Keratinocyte (primary cell): ENCODE data around the gene LPIN1. TPM values are rescaled to one million over a fixed set of nuclear protein-coding genes. Genes with fewer than 3 reads are reported as not detected.
A peak's percentile ranks its signal among the peaks of the same experiment; 100 is the strongest.

ENCODE experiments used
- DNase-seq: peaks from one replicate; pipeline ENCODE4 v3.0.0-alpha.2; 2011; ENCODE audit warnings: low read depth, missing footprints, low spot score
- FAIRE-seq: peaks from 2 replicates; lab custom pipeline; 2011; peaks lifted over from hg19 to GRCh38; lab: Jason Lieb, UNC
- H2AFZ ChIP-seq: 2 replicates; pipeline ENCODE4 v1.6.0; 2012; ENCODE audit warnings: low read length, control low read depth, inconsistent platforms; ENCODE audit not compliant: control insufficient read depth
- H3K27ac ChIP-seq: 2 replicates; pipeline ENCODE4 v1.5.1; 2011; ENCODE audit warnings: low read length; ENCODE audit not compliant: control insufficient read depth, insufficient read depth
- H3K27me3 ChIP-seq: 3 replicates; pipeline ENCODE4 v1.6.0; 2011; ENCODE audit warnings: low read length; ENCODE audit not compliant: control insufficient read depth, insufficient read depth; ENCODE audit errors: extremely low read depth
- H3K36me3 ChIP-seq, 2 experiments: 2 replicates in 1 of 2; 3 replicates in 1 of 2; pipeline ENCODE4 v1.5.1; 2011; ENCODE audit warnings: low read length in 2 of 2, mild to moderate bottlenecking in 1 of 2; ENCODE audit not compliant: control insufficient read depth in 2 of 2, insufficient read depth in 2 of 2; ENCODE audit errors: extremely low read depth in 1 of 2
- H3K4me1 ChIP-seq: 3 replicates; pipeline ENCODE4 v1.5.1; 2011; ENCODE audit warnings: low read length; ENCODE audit not compliant: control insufficient read depth, insufficient read depth; ENCODE audit errors: extremely low read depth
- H3K4me2 ChIP-seq: 3 replicates; pipeline ENCODE4 v1.6.0; 2011; ENCODE audit warnings: low read depth, low read length; ENCODE audit not compliant: control insufficient read depth, insufficient read depth; ENCODE audit errors: extremely low read depth
- H3K4me3 ChIP-seq, 3 experiments: fragments of 200-600 bp in 1 of 3; sonication (generic) in 1 of 3; 2 replicates in 2 of 3; 3 replicates in 1 of 3; pipeline ENCODE4 v1.5.1; 2011 to 2016; ENCODE audit warnings: low read length in 3 of 3, mild to moderate bottlenecking in 3 of 3, control low read depth in 2 of 3, inconsistent platforms in 1 of 3, low read depth in 1 of 3, mixed read lengths in 1 of 3, mixed run types in 1 of 3, moderate library complexity in 1 of 3; ENCODE audit not compliant: control insufficient read depth in 2 of 3, insufficient read depth in 2 of 3; ENCODE audit errors: extremely low read depth in 1 of 3
- H3K79me2 ChIP-seq: 2 replicates; pipeline ENCODE4 v1.6.0; 2012; ENCODE audit warnings: low read length; ENCODE audit not compliant: control insufficient read depth, insufficient read depth
- H3K9ac ChIP-seq: 3 replicates; pipeline ENCODE4 v1.6.0; 2011; ENCODE audit warnings: low read length; ENCODE audit not compliant: control insufficient read depth, insufficient read depth; ENCODE audit errors: extremely low read depth
- H3K9me1 ChIP-seq: 3 replicates; pipeline ENCODE4 v1.6.0; 2011; ENCODE audit warnings: low read length; ENCODE audit not compliant: control insufficient read depth, insufficient read depth; ENCODE audit errors: extremely low read depth
- H3K9me3 ChIP-seq: 2 replicates; pipeline ENCODE4 v1.5.1; 2012; ENCODE audit warnings: low read depth, low read length; ENCODE audit not compliant: control insufficient read depth
- H4K20me1 ChIP-seq: 3 replicates; pipeline ENCODE4 v1.6.0; 2011; ENCODE audit warnings: low read length; ENCODE audit not compliant: control insufficient read depth, insufficient read depth; ENCODE audit errors: extremely low read depth
- CTCF ChIP-seq, 3 experiments: IDR thresholded peaks in 1 of 3; conservative IDR thresholded peaks in 1 of 3; optimal IDR thresholded peaks in 1 of 3; 2 replicates in 2 of 3; 3 replicates in 1 of 3; pipeline versions ENCODE3 to v1.5.1; 2011; ENCODE audit warnings: low read length in 3 of 3, mild to moderate bottlenecking in 3 of 3, moderate library complexity in 2 of 3, control low read depth in 1 of 3, inconsistent platforms in 1 of 3; ENCODE audit not compliant: insufficient read depth in 2 of 3; ENCODE audit errors: extremely low read depth in 1 of 3
- EZH2 ChIP-seq: IDR thresholded peaks from one replicate; pipeline ENCODE4 v1.6.1; 2012; ENCODE audit warnings: inconsistent platforms, mild to moderate bottlenecking, low read length, moderate library complexity
- dilution Hi-C: fragments of 300-500 bp; cut with MboI; formaldehyde crosslinking; loops from one replicate; pipeline ENCODE4 v1.7.0; 2020; ENCODE audit warnings: low sequenced_read_pairs; ENCODE audit not compliant: extremely low pct_ligation_motif_present
- polyA plus RNA-seq, 5 experiments: library from polyadenylated mRNA; depleted of rRNA in 3 of 5; stranded (reverse) in 3 of 5; stranded (forward) in 1 of 5; unstranded in 1 of 5; fragments of >200 nt; gene quantifications; 1 replicate in 1 of 5; 2 replicates in 3 of 5; 3 replicates in 1 of 5; pipeline versions ENCODE4 v1.2.1 to v1.2.3, GENCODE V29; 2011 to 2012; ENCODE audit warnings: missing spikeins in 2 of 5, low read depth in 1 of 5, low replicate concordance in 1 of 5

Gene LPIN1
- polyA plus RNA-seq, 1 donor (not counting 4 experiments of a cell fraction or from before 2014, with no cell fraction given) = 79.6 TPM

GRCh38 chr2:11750422-11750821, 4.0 kb downstream of the LPIN1 start:
- H4K20me1 ChIP-seq = peaks cover 47% of the 10 kb centered on the region
- H3K4me3 ChIP-seq = peak overlapping the region in 2 of 3 experiments; percentile 16 to 25
- H3K4me2 ChIP-seq = peak overlapping the region; percentile 97

GRCh38 chr2:11750917-11751316, 4.5 kb downstream of the LPIN1 start:
- peak; percentile 48 for FAIRE-seq
- peaks cover 65% of the 10 kb centered on the region for H3K4me1 ChIP-seq
- peaks cover 89% of the 10 kb centered on the region for H3K79me2 ChIP-seq
- H4K20me1 ChIP-seq = peaks cover 49% of the 10 kb centered on the region
- H3K27me3 ChIP-seq = no peaks in the 10 kb centered on the region
- peaks cover 7% of the 10 kb centered on the region for H3K9me1 ChIP-seq
- H3K27ac ChIP-seq = peak overlapping the region; percentile 70
- TF ChIP-seq EZH2 (no peak), CTCF (optimal IDR thresholded peaks at IDR 0.05 in 1 of 3, IDR thresholded peaks at IDR 0.05 in 1 of 3, conservative IDR thresholded peaks at IDR 0.05 in 1 of 3; ENCODE audit: extremely low read depth in 1 of 3, insufficient read depth in 2 of 3, low read length in 3 of 3) (no peak)
- H3K9ac ChIP-seq = peak overlapping the region; percentile 60
- H3K4me2 ChIP-seq = peak overlapping the region; percentile 97
- dilution Hi-C loops = no loop called here
- peaks cover 0 to 2% of the 10 kb centered on the region in 2 experiments for H3K36me3 ChIP-seq
- no peak for DNase-seq
- H2AFZ ChIP-seq = no peak overlapping the region
- H3K4me3 ChIP-seq = peak overlapping the region in 1 of 3 experiments; percentile 7
- no peaks in the 10 kb centered on the region for H3K9me3 ChIP-seq

More at GRCh38 chr2:11750422-11750821, 4.0 kb downstream of the LPIN1 start:
- Histone ChIP-seq H3K9me3 (no peaks in the 10 kb centered on the region), H3K4me1 (peaks cover 70% of the 10 kb centered on the region), H3K9me1 (peaks cover 7% of the 10 kb centered on the region), H3K9ac (peak overlapping the region; percentile 60), H3K27me3 (no peaks in the 10 kb centered on the region), H2AFZ (no peak overlapping the region), H3K36me3 (peaks cover 0 to 2% of the 10 kb centered on the region in 2 experiments), H3K79me2 (peaks cover 84% of the 10 kb centered on the region), H3K27ac (peak overlapping the region; percentile 70)
- dilution Hi-C loops = no loop called here
- DNase-seq = no peak
- TF ChIP-seq CTCF (optimal IDR thresholded peaks at IDR 0.05 in 1 of 3, IDR thresholded peaks at IDR 0.05 in 1 of 3, conservative IDR thresholded peaks at IDR 0.05 in 1 of 3; ENCODE audit: extremely low read depth in 1 of 3, insufficient read depth in 2 of 3, low read length in 3 of 3) (no peak), EZH2 (no peak)
- FAIRE-seq = no peak
